Stimulated activated naive CD8-positive, alpha-beta T cell treated with anti-CD3 and anti-CD28 coated beads, Interleukin-15, Interleukin-2, amounts not matched to agents 100 ng/mL and 50 ng/mL, for 24 hours (primary cell): ENCODE results near the gene CYTH2.

Source experiments
- H3K27ac Mint-ChIP-seq: one replicate; pipeline ENCODE4 v1.8.0; 2021; ENCODE audit warnings: mild to moderate bottlenecking, mixed read lengths
- H3K27me3 Mint-ChIP-seq: one replicate; pipeline ENCODE4 v1.8.0; 2021; ENCODE audit warnings: mixed read lengths
- H3K36me3 Mint-ChIP-seq: one replicate; pipeline ENCODE4 v1.8.0; 2021; ENCODE audit warnings: low read depth, mixed read lengths
- H3K4me1 Mint-ChIP-seq: one replicate; pipeline ENCODE4 v1.8.0; 2021; ENCODE audit warnings: low read depth, mixed read lengths
- H3K4me3 Mint-ChIP-seq: one replicate; pipeline ENCODE4 v1.8.0; 2021; ENCODE audit warnings: mild to moderate bottlenecking, mixed read lengths
- H3K9me3 Mint-ChIP-seq: one replicate; pipeline ENCODE4 v1.8.0; 2021; ENCODE audit warnings: mixed read lengths

CYTH2 gene

DNA sequence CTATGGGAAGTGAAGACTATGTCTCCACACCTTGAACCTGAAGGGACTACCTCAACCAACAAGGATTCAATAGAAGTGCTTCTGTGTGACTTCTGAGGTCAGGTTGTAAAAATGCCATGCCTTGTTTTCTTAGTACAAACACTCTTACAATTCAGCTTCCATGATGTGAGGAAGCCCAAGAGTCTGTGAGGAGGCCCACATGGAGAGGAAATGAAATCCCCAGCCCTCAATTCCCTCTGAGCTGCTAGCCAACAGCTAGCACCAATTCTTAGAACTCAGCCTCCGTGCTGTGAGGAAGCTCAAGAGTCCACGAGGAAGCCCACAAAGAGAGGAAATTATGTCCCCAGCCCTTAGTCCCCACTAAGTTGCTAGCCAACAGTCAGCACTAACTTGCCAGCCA is 55.1 kb downstream of the CYTH2 start:
- Mint-ChIP-seq H3K36me3 (peaks cover 4% of the 10 kb centered on the region), H3K9me3 (peaks cover 23% of the 10 kb centered on the region), H3K27ac (no peak overlapping the region), H3K4me3 (no peak overlapping the region), H3K27me3 (no peaks in the 10 kb centered on the region), H3K4me1 (no peaks in the 10 kb centered on the region)

DNA sequence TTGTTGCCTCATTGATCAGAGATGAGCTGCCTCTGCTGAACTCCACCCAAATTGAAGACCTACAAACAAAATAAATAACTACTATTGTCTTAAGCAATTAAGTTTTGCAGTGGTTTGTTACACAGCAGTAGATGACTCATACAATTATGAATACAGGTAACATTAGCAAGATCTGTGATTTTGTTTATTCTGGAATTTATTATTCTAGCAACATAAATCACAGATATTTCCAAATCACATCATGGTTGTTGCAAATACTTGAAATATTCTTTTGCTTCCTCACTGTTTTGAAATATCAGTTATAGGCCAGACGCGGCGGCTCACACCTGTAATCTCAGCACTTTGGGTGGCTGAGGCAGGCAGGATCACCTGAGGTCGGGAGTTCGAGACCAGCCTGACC is 55.6 kb downstream of the CYTH2 start:
- H3K27me3 Mint-ChIP-seq, result no peaks in the 10 kb centered on the region
- H3K36me3 Mint-ChIP-seq, result peaks cover 4% of the 10 kb centered on the region
- H3K4me3 Mint-ChIP-seq, result no peak overlapping the region
- H3K27ac Mint-ChIP-seq, result no peak overlapping the region
- peaks cover 23% of the 10 kb centered on the region for H3K9me3 Mint-ChIP-seq
- H3K4me1 Mint-ChIP-seq, result no peaks in the 10 kb centered on the region

DNA sequence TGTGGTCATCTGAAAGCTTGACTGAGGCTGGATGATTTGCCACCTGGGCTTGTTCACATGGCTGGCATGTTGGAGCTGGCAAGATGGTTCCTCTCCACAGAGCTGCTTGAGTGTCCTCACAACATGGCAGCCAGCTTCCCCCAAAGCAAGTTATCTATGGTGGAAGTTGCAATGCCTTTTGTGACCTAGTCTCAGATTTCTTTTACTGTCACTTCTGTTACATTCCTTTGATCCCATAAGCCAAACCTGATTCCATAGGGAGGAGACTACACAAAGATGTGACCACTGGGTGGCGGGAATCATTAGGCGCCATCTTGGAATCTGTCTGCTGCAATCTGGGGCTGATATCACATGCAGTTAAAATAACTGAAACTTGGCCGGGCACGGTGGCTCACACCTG is 60.0 kb downstream of the CYTH2 start:
- no peak overlapping the region for H3K27ac Mint-ChIP-seq
- no peak overlapping the region for H3K4me3 Mint-ChIP-seq
- peaks cover 4% of the 10 kb centered on the region for H3K36me3 Mint-ChIP-seq
- peaks cover 3% of the 10 kb centered on the region for H3K27me3 Mint-ChIP-seq
- no peaks in the 10 kb centered on the region for H3K4me1 Mint-ChIP-seq
- H3K9me3 Mint-ChIP-seq, result peaks cover 21% of the 10 kb centered on the region

DNA sequence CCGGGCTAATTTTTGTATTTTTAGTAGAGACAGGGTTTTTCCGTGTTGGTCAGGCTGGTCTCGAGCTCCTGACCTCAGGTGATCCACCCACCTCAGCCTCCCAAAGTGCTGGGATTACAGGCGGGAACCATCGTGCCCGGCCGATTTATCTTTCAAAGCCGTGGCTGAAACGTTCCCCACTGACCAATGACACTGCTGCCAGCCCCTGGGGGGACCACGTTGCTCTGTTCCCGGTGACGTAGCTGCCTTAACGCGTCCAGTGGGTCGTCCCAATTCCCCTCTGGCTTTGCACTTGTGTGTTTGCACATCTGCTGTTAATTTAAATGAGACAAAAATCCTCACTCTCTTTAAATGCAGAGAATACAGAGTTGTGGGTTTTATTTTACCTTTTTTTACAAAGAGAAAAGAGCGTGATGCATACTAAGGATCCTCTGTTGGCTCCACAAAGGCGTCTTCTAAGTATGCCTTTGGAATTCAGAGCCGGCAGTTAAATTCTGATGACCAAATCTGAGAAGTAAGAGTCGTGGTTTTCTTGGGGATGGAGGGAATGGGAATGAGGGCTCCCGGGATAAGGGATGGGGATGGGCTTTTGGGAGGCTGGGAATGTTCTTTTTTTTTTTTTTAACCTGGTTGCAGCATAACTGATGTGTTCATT is 61.0 kb downstream of the CYTH2 start:
- peaks cover 14% of the 10 kb centered on the region for H3K9me3 Mint-ChIP-seq

DNA sequence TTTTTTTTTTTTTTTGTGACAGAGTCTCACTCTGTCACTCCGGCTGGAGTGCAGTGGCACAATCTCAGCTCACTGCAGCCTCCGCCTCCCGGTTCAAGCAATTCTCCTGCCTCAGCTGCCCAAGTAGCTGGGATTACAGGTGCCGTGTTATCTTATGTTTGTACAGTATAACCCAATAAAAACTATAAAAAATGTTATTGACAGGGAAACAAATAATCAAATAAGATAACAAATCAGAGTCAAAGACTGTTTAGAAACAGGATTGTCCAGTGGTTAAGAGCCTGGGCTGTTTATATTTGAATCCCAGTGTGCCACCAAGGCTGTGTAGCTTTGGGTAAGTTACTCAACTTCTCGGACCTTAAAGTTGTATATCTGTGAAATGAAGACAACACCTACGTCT is 61.6 kb downstream of the CYTH2 start:
- Mint-ChIP-seq H3K4me1 (no peaks in the 10 kb centered on the region), H3K4me3 (no peak overlapping the region), H3K27me3 (peaks cover 3% of the 10 kb centered on the region), H3K9me3 (peaks cover 14% of the 10 kb centered on the region), H3K36me3 (no peaks in the 10 kb centered on the region), H3K27ac (no peak overlapping the region)

More for the DNA sequence above, 61.0 kb downstream of the CYTH2 start:
- Mint-ChIP-seq H3K27ac (no peak overlapping the region), H3K36me3 (no peaks in the 10 kb centered on the region), H3K4me3 (no peak overlapping the region), H3K27me3 (peaks cover 3% of the 10 kb centered on the region), H3K4me1 (no peaks in the 10 kb centered on the region)
